Measurements from ENCODE around the gene NR2F1-AS1.

NR2F1-AS1 gene

DNA sequence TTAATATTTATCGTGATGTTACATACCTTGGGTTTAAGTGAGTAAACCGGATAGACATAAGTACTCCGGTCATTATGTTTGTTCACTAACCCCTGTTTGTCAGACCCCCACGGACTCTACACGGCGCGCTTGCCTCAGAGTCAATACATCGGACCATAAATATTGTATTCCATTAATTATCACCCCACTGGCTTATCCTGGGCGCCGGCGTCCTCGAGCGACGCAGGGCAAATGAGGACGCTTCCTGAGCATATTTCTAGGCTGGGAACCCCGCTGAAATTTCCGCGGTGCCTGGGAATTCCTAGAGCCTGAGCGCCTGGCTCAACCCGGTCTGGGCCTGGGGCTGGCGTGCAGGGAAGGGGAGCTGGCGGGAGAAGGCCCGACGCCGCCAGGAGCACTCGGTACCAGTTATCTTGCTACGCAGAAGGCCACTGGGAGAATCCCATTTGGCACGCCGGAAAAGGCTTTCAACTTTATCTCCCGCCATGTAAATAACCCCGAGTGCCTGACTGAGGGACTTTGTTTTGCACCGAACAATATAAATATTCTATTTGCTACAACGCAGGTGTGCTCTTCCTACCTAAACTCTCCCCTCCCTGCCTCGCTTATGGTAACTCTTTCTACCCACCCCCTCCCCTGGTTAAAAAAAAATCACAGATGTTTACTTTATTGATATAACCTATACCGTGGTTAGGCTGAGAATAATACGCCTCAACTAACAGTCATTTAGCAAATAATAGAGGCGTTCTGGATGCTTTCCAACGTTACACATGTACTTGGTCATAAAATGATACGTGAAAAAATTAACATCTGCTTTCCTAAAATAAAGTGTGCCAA is 21.4 kb upstream of the NR2F1-AS1 start:
- DNase-seq = no peak

DNA sequence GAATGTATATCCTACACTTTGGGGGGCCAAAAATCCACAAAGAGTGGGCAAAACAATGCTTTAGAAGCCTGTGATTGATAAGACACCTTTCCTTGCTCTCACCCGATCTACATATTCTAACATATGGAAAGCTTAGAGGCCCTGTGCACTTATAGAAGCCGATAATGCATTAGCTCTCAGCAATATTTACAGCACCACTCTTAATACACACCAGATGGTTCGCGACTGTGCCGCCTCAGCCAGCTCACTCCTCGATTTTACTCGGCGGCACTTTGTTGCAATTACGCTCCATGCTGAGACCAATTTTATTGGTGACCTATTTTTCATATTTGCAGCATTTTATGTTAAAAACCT is 20.8 kb upstream of the NR2F1-AS1 start:
- DNase-seq = no peak

DNA sequence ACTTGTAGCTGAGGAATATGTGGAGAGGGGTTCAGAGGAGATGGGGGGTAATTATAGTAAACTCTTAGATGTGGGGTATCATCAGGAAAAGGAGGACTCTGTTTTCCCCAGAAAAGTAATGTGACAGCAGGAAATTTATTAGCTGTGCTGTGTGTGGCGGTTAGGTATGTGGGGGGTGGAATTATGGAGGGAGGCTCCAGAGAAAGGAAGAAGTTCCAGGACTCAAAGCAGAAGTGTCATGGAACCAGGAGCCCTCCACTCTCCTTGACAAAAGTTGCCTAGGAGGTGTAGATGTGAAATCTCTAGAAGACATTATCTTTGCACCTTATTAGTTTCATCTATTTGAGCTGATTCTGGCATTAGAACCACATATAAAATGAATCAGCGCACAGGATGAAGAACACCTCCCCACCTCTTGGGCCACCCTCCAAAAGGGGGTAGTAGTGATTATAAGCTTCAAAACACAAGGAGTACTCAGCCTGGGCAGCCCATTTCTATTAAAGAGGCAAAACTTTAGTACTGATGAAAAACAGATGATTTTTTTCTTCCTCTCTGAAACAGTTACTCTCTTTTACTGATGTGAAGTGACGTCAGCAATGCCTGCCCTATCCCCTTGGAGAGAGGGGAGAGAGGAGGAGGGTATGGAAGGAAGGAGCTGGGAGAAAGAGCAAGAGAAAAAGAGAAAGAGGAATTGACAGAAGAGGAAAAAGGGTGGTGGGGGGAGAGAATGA is 20.2 kb upstream of the NR2F1-AS1 start:
- no peak for DNase-seq

DNA sequence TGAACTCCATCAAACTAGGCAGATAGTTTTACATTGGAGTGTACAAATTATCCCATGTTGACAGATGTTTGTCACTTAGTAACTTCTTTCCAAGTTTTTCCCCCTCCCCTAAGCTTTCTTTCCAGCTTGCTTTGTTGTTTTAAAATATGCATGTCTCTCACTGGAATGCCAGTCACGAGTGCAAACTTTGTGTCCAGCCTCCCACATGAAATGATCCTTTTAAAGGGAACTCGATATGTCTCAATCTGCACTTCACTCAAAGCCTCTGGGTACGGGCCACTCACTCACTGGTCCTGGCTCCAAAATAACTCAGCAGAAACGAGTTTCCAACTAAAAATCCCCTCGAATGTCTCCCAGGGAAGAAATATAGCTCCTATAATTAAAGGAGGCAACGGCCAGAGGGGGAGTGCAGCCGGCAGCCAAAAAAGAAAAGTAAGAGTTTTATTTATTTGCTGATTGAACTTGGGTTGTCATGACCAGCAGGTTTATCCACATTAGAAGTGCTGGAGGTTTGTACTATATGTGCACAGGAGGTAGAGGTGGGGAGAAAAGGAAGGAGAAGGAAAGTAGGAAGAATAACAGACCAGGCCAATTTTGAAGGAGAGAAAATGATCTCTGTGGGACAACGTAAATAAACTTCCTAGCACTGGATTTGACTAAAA is 19.5 kb upstream of the NR2F1-AS1 start:
- DNase-seq = no peak

DNA sequence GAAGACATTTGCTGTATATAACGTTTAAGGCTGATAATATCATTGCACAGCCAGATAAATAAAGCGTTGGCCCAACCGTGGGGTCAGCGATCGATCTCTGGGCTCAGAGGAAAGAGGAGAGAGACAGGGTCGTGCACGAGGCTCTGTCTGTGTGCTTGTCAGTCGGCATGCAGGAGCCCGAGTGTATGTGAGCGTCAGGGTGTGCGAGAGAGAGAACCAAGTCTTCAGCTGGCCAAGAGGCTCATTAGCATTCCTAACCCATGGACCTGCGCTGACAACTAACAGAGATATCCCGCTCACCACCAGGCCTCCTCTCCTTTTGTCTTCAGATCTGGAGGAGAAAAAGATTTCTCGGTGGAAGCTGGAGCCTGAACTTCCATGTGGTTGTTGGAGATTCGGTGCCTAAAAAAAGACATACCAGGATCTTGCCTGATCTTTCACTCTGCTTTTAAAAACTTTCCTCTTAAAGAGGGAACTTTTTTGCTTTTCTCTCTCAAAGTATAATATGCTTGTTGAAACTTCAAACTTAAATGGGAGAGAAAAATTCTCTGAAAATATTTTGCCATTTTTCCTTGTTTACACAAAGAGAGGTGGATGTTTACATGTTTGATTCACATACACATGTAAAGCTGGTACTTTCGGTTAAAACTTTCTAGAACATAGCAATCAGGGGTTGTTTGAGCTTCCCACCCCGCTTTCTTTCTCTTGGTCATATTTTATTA is 18.5 kb upstream of the NR2F1-AS1 start:
- DNase-seq = no peak

DNA sequence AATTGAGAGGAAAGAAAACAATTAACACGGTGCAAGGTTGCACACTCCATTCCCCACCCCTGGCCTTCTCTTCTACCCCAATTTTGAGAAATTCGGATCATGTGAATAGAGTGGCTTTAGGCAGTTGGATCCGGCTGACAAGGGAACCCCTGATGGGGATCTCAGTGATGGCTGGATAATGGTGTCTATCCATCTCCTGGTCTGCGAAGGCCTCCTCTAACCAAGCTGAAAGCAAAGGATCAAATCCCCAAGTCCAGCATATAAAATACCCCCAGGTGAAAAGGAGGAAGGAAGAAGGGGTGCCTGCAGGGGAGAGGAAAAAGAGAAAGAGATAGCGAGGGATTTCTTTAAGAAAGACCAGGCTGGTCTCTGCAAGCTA is 18.0 kb upstream of the NR2F1-AS1 start:
- no peak for DNase-seq

DNA sequence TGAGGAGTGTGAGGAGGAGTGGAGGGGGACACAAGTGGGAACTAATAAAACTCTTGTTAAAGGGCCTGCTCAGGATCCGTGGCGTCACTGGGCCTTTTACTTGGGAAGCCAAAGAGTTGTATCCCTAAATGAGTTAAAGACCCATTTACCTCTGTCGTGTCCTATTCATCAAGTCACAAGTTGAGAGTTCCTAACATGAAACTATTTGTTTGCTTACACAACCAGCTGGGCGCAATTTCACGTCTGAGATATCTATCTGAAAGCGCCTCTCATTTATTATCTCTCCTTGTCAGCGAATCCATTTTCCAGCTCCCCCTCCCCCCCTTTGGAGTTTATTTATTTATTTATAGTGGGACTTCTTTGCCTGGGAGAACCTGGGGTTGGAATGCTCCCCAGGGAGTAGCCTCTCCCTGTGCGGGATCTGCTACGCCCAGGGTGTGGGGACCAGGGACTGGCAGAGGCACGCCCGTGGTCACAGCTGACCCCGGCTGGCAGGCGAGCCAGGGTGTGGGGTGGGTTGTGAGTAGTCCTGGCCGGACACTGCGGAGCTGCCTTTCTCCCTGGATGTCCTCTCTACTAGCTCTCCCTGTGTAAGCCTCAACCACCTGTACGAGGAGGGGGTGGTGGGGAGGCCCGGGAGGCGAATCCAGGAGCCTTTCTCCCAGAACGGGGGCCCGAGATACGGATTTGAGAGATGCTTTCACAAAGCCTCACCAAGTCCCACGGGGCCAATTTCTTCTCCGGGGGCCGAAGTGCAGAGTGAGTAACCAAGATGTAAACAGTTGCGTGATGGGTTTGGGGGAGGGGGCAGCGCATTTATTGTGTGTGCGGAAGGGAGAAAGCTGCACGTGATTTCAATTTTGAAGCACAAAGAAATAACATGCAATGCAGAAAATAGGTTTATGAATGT is 17.3 kb upstream of the NR2F1-AS1 start:
- DNase-seq = no peak

DNA sequence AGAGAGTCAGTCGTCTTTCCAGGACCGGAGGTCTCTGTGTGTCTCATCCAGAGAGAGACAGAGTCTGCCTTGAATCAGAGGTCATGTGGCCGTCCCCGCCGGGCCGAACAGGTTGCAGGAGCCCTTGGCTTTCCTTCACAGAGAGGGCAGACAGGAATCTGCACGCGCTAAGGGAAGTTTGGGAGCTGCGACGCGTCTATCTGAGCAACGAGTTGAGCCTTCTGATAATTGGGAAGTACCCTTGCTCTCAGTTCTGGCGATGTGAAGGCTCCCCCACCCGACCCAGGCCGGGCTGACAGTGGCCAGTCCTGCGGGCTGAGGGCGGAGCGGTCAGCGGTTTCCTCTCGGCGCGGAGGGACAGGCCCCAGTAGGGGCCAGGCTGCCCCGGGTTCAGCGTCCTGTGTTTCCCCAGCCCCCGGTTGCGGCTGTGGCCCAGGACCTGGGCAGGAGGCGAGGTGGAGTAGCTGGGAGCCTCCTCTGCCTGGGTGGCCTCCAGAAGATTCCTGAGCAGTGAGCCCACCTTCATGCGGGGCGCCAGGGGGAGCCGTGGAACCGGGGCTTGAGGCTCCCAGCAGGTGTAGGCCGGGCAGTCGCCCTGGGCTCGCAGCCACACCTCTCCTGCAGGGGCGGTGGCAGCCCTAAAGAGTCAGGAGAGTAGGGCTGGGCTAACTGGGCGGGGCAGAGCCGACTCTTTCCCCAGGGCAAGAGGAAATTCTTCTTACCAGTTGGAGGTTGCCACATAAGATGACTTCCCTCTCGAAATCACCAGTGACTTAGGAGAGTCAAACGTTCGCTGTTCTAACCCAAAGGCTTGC is 15.9 kb upstream of the NR2F1-AS1 start:
- no peak for DNase-seq

DNA sequence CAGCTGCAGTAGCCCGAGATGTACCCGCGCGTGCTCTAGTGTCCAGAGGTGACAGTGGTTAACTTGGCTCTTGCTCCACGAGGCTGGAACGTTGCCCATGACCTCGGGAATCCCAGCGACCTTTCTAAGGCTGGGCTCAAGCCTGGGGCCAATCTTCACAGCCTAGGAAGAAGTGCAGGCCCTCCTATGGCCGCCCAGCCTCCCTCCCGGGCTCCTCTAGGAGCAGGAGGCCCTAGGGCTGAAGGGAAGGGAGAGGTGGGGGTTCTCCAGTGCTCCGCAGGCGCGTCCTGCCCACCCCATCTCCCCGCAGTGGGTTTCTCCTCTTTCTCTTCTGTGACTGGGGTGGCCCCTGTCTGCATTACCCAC is 15.3 kb upstream of the NR2F1-AS1 start:
- DNase-seq = no peak

DNA sequence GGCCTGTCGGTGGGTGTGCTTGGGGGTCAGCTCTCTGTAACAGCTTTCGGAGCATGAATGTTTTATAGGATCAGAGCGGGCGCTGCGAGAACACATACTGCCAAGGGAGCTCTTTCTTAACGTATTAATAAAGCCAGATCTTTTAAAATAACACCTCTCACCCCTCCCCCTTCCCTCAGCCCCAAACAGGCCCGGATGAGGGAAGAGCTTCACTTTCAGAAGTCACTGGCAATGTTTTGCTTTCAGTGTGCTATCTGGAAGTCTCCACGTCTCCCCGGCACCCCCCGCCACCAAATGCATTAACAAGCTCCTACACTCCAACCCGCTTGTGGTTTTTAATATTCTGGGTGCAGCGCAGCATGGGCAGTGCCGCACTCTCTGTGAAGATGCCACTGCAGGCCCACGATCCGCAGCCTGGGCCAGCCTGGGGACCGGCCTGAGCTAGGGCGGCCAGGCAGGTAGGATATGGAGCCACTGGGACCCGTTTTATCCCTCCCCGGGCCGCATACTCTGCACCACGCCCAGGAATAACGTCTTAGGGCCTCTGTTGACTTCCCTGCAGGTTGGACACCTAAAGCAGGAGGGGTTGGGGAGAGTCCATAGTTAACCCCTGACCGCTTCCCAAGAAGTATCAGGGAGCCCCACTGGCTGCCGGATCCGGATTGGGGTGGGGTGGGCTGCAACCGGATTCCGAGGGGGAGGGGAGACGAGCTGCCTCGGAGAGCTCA is 14.6 kb upstream of the NR2F1-AS1 start:
- no peak for DNase-seq

DNA sequence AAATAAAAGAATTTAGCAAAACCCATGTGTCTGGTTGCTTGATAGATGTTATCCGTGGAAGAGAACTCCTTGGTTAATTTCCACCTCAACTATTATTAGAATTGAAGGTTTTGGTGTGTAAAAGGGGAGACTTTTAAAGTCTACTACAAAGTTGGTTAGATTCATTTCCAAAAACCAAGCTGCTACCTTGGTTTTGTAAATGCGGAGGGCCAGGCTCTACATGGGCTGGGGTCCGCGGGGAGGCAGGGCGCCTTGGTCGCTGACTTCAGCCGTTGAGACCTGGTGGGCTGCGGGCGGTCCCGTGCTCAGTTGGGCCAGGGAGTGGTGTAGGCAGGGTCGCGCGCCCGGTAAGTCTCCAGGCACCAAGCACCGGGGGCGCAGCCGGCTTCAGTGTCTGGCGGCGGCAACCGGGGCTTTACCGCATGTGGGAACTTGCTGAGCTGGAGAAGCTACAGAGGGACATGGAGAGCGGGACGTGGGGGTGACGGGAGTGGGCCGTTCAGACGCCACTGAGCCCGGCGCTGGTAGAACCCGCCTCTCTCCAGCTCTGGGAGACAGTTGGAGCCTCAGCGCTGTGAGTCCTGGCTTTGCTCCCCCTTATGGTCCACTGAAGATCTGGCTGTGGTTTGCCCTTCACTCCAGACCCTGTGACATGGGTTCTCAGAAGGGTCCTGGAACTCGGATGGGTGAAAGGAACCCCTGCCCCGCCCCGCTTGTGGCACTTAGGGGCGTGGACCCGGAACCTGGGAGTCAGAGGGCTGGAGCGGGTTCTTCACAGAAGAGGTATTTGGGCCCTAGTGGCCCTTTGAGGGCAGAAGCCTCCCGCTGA is 13.8 kb upstream of the NR2F1-AS1 start:
- no peak for DNase-seq

DNA sequence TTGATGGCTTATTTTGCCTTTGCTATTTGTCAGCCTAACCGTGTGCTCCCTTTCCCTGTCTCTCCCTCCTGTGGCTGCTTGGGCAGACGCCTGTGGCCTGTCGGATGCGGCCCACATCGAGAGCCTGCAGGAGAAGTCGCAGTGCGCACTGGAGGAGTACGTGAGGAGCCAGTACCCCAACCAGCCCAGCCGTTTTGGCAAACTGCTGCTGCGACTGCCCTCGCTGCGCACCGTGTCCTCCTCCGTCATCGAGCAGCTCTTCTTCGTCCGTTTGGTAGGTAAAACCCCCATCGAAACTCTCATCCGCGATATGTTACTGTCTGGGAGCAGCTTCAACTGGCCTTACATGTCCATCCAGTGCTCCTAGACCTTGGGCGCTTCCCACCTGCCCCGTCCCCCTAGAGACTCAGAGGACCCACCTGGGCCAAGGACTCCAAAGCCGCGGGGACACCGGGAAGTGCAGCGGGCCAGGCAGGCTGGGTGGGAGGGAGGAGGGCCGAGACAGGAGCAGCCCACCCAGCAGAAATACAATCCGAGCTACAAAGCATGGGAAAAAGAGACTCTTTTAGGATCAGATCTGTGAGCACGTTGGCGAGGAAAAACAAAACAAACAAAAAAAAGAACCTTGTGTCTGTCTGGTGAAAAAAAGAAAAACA is 12.6 kb upstream of the NR2F1-AS1 start:
- DNase-seq = no peak

DNA sequence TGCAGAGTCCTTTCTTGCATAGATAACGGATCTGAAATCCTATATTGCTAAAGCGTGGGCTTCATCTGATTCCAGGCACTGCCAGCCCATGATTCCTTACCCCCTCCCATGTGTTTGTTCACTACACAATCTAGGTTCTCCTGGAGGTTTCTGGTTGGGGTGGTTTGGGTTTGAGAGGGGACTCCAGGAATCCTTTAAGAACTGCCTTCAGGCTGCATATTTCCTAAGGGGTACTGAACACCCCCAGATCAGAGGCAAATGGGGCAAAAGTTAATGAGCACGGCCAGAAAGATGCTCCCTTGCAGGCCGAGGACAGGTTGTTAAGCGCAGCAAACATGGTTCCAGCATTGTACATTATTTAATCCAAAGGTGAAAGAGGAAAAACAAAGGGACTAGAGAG is 11.9 kb upstream of the NR2F1-AS1 start:
- no peak for DNase-seq

DNA sequence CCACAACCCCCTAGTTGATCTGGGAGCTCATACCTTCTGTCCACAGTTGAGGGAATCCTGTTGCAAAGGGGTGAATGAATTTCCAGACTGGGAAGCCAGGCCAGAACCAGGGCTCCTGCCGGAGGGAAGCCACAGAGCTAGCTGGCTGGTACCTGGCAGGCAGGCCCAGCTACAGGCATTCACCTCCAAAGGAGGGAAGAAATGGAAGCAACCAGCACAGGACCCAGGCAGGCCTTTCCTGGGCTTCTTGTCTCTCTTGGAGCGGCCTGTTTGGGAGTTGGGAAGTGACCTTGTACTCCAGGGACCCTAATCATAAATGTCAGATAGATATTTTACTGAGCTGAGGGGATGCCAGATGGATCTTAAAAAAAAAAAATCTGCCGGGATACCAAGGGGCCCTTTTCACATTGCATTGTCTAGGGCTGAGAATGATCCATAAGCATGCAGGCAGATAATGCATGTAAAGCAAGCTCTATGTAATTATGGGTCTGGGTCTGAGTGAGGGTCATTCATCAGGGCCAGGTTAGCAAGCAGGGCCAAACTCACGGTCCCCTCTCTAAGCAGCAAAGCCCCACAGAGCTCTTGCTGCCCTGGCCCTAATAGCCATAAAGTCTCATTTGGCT is 10.4 kb upstream of the NR2F1-AS1 start:
- DNase-seq = no peak

DNA sequence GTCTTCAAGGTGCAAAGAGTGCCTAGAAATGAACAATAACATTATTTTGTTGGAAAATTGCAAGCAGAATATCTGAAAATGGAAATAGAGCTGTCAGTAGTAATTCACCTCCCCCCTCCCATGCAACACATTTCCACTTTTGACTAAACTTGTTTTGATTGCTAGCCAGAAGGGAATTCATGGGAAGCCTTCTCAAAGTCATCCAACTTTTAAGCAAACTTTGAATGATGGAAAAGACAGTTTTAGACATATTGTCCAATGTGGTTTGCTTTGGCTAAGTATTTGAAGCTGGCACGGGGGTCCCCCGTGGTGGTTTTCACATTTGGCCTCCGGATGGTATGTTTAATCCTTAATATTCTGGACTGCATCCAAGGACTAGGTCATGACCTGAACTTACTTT is 9.5 kb upstream of the NR2F1-AS1 start:
- DNase-seq = no peak

DNA sequence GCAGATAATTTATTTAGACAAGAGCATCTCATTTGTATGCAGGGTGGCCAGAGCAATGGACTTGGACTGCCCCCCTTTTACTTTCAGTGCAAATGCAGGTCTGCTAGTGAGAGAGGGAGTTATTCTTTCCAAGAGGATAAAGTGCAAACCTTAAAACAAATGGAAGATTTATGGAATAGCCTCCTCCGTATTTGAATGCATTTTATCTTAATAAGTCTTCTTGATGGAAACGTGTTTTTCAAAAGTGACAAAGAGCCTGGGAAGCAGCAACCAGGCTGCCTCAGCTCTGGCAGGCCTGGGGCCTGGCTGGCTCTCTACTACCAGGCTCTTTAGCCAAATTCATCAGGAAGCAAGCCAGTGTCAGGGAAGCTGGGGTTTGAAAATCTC is 8.8 kb upstream of the NR2F1-AS1 start:
- no peak for DNase-seq

DNA sequence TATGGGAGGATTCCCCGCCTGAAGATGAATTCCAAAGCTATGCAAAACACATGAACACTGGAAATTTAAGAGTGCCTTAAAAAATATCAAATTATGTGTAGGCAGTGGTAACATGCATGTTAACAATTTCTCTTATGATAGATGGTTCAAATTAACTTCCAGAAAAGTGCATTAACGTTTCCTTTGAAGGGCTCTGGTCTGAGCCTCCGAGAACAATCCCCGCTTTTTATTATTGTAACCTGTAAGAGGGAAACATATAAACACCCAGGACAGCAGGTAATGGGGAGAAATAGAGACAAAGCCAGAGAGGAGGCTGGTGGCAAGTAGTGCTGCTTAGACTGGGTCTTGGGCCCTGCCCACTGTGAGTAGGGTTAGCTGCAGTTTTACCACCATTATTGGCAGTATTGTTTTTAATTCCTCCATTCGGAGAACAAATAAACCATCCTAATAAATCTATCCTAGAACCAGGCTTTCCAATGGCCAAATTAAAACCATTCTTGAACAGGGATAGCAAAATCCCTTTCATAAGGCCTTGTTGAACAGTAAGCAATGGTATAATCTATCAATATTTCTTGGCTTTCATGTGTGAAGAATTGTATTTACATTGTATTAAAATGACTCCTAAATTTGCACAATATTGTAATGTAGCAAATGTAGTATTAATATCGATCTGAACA is 8.3 kb upstream of the NR2F1-AS1 start:
- no peak for DNase-seq

All from CD4-positive, alpha-beta T cell treated with Interleukin-17A for 4 hours (primary cell).